Activated CD4-positive, alpha-beta T cell treated with anti-CD3 and anti-CD28 coated beads for 4 hours (primary cell): Measurements from ENCODE around the gene TSSK2.
"Not testable (repeated sequence)": the region's sequence is repeated elsewhere in the genome, so short reads cannot be mapped to it uniquely, and the experiment has no call there.

Source experiments
- DNase-seq, 2 donors: peaks; one replicate each; pipeline ENCODE4 v3.0.0-alpha.2; 2020

The TSSK2 gene

DNA sequence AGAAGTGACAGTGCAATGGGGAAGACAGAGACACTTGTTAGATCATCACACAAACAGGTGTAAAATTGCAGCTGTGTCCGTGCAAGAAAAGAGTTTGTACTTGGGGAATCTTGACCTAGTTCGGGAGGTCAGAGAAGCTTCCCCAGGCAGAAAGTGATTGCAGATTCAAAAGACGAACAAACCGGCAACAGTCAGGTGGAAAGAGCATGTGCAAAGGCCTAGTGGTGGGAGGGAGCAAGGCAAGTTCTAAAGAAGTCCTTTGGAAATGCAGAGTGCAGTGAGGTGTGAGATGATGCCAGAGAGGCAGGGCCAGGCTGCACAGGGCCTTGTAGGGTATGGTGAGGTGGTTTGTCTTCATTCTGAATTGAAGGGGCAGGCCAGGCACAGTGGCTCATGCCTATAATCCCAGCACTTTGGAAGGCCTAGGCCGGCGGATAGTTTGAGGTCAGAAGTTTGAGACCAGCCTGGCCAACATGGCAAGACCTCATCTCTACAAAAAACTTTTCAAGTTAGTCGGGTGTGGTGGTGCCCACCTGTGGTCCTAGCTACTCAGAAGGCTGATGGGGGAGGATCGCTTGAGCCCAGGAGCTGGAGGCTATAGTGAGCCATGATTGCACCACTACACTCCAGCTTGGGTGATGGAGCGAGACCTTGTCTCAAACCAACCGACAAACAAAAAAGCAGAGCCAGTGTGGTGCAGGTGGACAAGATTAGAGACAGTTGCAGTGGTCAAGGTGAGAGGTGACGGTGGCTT, 15.3 kb downstream of the TSSK2 start:
- no peak for DNase-seq

DNA sequence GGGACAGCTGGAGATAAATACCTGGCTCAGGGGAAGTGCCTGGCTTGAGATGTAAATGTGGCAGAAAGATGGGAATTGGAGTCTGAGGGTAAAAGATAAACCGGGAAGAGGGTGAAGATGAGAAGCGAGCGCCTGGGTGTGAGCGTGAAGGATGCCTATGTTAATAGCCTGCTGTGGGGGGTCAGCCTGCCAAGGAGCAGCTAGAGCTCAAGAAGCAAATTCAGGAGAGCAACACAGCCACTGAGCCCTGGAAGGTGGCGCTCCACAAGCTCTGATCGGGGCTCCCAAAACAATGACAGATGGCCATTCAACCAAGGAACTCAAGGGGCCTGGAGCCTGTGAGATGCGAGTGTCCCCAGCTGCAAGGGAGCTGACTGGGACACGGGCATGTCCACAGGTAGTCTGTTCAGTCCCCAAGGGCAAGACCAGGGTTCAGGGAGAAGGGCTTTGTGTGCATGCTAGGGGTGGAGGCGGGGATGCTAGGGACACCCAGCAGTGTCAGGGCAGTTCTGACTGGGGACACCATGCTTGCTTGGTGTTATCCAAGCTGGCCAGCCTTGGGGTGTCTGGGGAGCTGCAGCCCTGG, 16.2 kb downstream of the TSSK2 start:
- DNase-seq: no peak

DNA sequence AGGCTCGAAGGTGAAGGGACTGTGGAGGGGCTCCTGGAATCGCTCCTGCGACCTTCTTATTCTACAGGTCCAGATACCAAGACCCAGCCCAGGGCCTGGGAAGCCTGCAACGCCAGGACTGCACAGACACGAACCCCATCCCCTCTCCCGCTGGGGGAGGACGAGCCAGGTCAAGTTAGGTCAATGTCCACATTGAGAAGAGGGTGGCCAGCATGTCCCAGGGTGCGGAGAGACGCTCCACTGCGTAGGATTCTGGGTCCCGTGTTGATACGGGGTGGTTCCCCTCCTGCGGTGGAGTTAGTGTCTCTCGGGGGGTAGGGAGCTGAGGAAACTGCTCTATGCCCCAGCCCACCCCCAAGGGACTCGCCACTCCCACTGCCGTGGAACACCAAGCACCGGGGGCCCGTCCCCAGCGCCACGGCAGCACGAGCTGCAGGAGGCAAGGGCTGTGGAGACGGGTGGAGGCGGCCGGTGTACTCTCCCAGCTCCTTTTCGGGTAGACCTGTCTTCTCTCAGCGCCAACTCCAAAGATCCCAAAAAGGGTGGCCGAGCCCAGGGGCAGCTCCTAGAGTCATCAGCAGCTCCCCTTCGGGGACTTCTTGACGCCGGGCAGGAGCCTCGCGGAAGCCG, 17.4 kb downstream of the TSSK2 start:
- no peak for DNase-seq

DNA sequence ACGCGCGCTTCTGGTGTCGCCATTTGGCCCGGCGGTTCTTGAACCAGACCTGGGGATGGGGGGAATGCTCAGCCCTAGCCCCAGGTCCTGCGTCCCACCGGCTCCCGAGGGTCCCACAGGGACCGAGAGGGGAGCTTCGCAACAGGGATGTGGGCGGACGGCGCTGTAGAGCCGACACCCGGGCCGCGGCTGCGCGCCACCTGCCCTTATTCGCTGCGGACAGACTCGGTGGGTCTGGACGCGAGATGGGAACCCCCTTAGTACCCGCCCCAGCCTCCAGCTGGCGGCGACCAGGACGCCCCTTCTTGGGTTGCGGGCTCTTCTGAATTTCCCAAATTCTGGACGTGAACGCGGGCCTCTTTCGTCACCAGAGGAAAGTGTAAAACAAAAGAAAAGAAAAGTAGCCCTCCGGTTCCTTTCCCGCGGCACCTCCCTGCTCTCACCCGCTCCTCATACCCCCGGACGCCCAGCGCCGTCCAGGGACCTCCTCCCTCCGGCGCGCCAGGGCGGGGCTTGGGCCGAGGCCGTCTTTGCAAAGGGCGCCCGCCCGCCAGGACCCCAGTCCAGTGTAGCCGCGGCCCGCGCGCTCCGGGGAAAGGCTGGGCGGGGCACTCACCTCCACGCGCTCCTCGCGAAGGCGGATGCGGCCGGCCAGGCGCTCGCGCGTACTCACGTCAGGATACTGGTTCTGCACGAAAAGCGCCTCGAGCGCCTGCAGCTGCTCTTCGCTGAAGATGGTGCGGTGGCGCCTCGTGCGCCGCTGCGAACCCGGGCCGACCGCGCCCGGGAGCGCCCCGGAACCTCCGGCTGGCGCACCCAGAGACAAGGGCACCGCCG, 18.2 kb downstream of the TSSK2 start:
- no peak for DNase-seq

DNA sequence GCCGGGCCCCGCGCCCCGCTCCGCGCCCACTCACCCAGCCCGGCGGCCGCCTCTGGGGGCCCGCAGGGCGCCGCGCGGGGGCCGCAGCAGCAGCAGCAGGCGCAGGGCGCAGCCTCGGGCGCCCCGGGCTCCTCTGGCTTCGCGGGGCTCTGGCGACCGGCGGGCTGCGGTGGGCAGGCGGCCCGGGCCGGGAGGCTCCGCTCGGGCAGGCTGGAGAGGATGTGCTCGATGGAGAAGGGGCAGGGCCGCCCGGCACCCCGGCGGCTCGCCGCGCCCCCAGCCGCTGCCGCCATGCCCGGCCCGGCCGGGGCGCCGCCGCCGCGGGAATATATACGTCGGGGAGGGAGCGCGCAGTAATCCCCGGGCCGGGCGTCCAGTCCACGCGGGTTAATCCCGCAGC, 18.9 kb downstream of the TSSK2 start, which contains the start of gene GSC2:
GSC2 (minus strand) TSS at position 302 of the 400 bp plus-strand sequence; CDS start at position 293, 9 bp downstream.
- no peak for DNase-seq

DNA sequence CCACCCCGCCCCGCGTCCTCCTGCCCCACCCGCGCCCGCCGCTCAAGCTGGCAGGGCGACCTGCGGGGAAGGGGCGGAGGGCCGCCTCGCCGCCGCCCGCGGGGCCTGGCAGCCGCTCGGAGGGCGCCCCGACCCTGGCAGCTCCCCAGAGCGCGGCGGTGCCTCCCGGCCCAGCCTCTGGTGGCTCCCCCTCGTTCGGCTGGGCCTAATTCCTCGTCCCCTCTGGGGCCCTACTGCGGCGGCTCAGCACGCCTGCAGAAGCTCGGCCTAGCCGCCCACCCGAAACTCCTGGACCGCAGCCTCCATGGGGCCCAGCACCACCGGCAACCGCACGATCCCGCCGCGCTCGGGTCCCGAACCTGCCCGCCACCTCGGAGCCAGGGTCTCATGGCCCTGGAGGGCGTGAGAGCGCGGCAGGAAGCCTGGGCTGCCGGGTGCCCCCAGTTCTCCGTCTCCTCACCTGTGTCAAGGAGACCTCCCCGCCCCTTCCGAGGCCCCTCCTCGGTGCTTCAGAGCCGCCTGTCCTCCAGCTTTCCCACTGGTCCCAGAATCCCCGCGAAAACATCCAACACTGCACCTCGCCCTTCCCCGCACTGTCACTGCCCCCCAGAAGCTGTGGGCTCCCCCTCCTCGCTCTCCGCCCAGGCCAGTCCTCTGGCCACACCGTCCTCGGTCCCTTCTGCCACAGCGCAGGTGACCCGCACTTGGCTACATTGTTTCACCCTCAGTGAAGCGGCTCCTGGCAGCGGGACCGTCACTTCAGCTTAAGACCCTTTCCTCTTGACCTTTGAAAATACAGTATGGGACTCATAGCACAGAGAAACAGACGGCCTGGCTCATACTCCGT, 19.6 kb downstream of the TSSK2 start:
- DNase-seq: no peak

DNA sequence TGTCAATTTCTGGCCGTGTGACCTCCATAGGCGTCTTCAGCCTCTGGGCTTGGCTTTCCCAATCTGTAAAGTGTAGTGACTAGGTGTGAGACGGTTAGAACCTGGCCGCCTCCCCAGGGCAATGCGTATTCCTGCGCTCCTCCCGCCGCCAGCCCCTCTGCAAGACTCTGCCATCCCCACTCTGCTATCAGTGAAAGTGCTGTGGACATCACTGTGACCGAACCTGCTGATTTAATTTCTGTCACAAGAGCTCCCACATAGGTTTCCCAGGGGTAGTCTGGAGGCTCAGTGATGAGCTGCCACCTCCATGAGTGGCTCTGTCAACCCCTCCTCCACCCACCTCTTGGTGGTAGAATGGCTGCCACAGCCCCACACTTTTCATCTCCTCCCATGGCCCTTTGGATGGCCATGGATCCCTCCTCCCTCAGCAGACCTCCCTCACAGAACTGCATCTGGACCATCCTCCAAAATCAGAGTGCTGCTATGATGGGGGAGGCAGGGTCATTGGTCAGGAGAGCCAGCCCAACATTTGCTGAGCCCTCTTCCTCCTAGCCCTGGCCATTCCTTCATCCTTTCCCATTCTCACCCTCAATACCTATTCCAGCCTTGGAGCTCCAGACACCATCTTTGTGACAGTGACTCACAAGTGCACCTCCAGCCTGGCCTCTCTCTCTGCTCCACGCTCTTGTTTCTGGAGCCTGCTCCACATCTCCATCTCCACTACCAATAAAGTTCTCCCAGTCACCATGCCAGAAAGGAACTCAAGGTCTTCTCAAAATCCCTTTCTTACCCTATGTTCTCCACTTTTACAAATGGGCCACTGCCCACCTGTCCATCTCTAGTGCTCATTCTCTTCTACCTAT, 20.5 kb downstream of the TSSK2 start:
- DNase-seq: no peak

DNA sequence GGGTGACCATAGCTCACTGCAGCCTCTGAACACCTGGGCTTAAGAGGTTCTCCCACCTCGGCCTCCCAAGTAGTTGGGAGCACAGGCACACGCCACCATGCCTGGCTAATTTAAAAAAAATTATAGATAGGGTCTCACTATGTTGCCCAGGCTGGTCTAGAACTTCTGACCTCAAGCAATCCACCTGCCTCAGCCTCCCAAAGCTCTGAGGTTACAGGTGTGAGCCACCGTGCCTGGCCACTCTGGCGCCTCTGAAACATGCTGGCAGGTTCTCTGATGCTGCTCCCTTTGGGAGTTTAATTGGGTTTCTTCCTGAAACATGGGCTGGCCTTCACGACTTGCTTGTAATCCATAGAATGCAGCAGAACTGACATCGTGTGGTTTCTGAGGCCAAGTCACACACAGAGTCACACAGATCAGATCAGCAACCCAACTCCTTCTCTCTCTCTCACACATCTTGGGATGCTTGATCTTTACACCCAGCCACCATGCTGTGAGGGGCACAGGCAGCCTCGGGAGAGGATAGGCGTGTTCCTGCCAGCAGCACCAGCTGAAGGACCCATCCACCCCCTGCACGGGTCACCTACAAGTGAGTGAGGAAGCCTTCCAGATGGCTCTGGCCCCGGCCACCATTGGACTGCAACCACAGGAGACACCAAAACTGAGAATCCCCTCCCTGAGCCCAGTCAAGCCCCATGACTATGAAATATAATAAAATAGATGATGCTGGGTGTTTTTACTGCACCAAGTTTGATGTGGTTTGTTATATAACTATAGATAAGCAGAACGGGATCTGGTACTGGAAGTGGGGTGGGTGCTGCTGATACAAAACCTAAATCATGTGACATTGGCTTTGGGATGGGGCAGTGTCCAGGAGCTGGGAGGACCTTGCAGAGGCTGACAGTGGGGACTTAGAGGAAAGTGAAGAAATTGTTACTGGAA, 22.1 kb downstream of the TSSK2 start:
- DNase-seq: no peak

DNA sequence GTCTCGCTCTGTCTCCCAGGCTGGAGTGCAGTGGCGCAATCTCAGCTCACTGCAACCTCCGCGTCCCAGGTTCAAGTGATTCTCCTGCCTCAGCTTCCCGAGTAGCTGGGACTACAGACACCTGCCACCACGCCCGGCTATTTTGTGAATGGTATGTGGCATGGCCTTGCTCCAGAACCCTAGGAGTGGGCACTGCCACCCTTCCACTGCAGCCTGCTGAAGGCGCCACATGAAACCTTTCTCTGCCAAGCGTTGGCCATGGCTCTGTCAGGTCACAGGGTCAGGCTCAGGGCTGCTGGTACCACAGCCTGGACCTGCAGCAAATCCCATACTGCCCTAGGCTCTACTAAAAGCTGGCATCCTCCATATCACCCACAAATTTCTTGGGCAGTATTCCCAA, 25.0 kb downstream of the TSSK2 start:
- DNase-seq: not testable (repeated sequence)

DNA sequence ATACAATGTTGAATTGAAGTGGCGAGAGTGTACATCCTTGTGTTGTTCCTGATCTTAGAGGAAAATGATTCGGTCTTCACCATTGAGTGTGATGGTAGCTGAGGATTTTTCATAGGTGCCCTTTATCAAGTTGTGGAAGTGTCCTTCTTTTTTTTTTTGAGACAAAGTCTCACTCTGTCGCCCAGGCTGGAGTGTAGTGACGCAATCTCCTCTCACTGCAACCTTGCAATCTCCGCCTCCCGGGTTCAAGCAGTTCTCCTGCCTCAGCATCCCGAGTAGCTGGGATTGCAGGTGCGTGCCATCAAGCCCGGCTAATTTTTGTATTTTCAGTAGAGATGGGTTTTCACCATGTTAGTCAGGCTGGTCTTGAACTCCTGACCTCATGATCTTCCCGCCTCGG, 27.5 kb downstream of the TSSK2 start:
- not testable (repeated sequence) for DNase-seq

DNA sequence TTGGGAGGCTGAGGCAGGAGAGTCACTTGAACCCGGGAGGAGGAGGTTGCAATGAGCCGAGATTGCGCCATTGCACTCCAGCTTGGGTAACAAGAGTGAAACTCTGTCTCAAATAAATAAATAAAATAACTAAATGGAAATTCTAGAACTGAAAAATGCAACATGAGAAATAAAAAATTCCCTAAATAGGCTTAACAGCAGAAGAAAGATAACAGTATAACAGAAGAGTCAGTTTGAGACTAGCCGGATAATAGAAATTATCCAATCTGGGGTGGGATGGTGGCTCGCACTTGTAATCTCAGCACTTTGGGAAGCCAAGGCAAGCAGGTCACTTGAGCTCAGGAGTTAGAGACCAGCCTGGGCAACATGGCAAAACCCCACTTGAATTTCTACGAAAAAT, 33.3 kb downstream of the TSSK2 start:
- no peak for DNase-seq

DNA sequence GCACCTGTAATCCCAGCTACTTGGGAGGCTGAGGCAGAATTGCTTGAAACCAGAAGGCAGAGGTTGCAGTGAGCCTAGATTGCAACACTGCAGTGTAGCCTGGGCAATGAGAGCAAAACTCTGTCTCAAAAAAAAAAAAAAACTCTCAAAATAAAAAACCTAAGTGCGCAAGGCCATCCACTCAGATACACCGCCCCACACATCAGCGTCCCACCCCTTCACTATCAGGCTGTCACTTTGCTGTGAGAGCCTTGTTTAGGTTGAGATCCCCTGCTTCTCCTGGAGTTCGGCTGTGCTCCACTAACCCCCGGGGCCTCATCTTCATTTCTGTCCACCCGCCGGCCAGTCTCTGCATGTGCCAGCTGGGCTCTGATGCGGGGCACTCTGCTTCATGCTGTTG, 35.3 kb downstream of the TSSK2 start:
- DNase-seq: no peak

DNA sequence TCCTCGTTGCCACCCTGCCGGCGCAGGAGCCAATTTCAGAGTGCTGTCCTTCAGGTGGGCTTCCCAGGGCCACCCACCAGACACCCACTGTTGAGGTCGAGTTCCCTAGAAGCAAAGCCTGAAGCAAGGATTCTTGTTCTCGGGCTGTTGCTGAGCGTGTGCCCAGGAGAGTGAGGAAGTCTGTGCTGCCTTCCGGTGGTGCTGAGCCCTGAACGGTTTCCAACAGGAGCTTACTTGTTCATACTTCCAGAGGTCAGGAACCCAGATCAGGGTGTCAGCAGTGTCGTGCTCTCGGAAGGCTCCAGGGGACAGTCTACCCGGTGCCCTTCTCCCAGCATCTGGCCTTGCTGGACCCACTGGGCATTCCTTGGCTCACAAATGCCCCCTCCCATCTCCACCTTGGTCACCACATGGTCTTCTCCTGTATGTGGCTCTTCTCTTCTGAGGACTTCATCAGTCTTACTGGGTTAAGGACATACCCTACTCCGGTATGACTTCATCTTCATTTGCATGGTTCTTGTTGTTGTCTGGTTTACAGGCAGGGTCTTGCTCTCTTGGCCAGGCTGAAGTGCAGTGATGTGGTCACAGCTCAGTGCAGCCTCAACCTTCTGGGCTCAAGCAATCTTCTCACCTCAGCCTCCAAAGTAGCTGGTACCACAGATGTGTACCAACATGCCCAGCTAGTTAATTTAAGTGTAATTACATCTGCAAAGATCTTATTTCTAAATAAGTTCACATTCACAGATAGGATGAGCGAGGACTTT, 36.2 kb downstream of the TSSK2 start:
- DNase-seq: no peak

DNA sequence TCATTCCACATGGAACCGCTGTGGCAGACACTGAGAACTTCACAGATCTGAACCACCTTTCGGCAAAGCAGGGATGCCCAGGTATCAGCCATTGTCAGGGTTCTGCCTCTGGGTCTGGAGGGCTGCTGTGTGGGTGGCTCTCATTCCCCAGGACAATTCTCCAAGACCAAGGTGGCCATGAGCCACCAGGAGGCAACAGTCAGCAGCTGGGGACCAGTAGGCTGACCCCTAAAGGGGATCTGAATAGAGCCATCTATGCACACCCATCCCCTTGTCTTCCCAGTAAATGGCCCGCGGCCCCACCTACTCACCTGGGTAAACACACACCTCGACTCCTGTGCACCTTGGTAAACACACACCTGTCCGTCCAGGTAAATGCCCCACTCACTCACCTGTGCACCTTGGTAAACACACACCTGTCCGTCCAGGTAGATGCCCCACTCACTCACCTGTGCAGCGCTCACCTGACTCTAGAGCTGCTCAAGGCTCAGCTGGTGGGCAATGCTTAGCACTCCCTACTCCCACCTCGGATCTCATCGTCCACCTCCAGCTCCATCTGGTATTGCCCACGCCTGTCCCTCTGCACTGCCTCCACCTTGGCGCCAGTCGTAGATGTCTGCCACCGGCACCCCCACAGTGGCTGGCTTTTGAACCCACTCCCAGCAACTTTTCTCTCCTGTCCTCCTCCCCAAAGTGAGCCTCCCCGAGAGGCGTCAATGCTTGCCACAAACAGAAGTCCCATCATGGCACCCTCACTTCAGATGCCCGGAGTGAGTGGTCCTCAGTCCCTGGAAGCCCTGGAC, 37.2 kb downstream of the TSSK2 start:
- no peak for DNase-seq

DNA sequence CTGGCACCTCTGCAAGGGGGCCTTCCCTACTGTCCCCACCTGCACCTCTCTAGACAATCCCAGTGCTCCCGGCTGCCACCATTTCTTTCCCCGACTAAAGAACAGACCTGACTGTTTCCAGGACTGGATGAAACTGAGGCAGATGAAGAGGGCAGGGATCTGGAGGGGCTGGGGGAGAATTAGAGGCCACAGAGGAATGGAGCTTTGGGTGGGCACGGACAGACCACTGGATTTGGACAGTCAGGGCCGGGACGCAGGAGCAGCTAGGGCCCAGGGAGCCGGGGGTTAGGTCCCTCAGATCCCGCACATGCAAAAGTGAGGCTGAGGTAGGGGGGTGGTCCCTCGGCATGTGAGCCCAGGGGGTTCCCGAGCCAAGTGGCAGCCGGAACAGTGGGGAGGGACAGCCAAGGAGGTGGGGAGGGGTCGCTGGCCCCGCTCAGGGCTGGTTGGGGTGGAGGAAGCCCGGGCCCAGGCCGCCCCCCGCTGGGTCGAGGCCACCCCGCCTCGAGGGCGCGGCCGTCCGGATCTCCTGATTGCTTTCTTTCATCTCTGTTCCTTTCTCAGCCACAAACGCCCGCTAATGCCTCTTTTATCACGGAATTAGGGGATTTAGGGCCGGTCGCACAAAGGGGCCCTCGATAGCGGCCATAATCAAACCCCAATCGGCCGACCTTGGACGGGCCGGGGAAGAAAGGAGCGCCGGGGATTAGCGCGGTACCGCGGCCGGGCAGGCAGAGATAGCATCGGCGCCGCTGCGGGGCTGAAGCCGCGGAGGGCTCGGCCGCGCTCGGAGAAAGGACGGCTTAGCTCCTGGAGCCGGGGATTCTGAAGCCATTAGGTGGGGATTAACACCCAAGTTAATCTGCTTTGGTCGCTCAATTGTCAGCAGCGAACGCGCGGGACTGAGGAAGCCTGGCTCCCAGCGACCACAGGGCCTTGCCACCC, 38.2 kb downstream of the TSSK2 start:
- DNase-seq: no peak

DNA sequence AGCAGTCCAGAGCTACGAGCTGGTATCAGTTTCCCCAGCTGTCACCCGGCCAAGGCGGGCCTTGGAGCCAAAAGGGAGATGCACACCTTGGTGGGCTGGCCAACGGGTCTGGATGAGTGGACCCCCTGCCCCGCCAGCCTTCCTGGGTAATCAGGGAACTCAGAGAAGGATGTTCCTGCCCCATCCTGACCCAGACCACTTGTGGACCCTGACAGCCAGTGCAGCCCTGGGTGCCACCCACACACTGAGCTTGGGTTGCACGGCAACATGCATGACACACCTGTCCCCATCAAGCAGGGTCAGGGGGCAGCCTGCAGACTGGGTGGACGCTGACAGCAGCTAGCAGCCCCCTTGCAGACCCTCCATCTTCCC, 38.8 kb downstream of the TSSK2 start:
- DNase-seq: no peak
